Calu3 (cell line): Measurements from ENCODE around the gene TMEM238L. TPM values are rescaled to one million over a fixed set of nuclear protein-coding genes. Genes with fewer than 3 reads are reported as not detected.
"Not testable (repeated sequence)": the region's sequence is repeated elsewhere in the genome, so short reads cannot be mapped to it uniquely, and the experiment has no call there.

Source experiments
- Bru-seq: library from RNA; stranded (reverse); fragments of 400-500 nt; gene quantifications from one replicate; lab custom pipeline; 2021; lab: Mats Ljungman, UMichigan
- BruChase-seq, 2 experiments: library from RNA; stranded (reverse); fragments of 400-500 nt; gene quantifications; one replicate each; lab custom pipeline; 2021; lab: Mats Ljungman, UMichigan
- BruUV-seq: library from RNA; stranded (reverse); fragments of 400-500 nt; replicated peaks from 2 replicates; lab custom pipeline; 2021; lab: Mats Ljungman, UMichigan
- CTCF ChIA-PET: fragments of 300-600 bp; sonication (Branson Sonifier 250); formaldehyde crosslinking; loops from one replicate; lab custom pipeline; 2022; ENCODE audit warnings: antibody characterized with exemption; lab: Charles Lee
- DNase-seq: peaks from one replicate; pipeline ENCODE4 v3.0.0; 2022
- H3K27ac Mint-ChIP-seq: one replicate; pipeline ENCODE4 v1.8.0; 2022; ENCODE audit warnings: mixed read lengths; ENCODE audit not compliant: unreplicated experiment
- H3K27me3 Mint-ChIP-seq: one replicate; pipeline ENCODE4 v1.8.0; 2022; ENCODE audit warnings: mixed read lengths; ENCODE audit not compliant: unreplicated experiment
- H3K36me3 Mint-ChIP-seq: one replicate; pipeline ENCODE4 v1.8.0; 2022; ENCODE audit warnings: mild to moderate bottlenecking, moderate library complexity, mixed read lengths; ENCODE audit not compliant: insufficient read depth, unreplicated experiment
- H3K4me1 Mint-ChIP-seq: one replicate; pipeline ENCODE4 v1.8.0; 2022; ENCODE audit warnings: mild to moderate bottlenecking, low read depth, mixed read lengths; ENCODE audit not compliant: unreplicated experiment
- H3K4me3 Mint-ChIP-seq: one replicate; pipeline ENCODE4 v1.8.0; 2022; ENCODE audit warnings: mild to moderate bottlenecking, low read depth, moderate library complexity, mixed read lengths; ENCODE audit not compliant: unreplicated experiment
- H3K9me3 Mint-ChIP-seq: one replicate; pipeline ENCODE4 v1.8.0; 2022; ENCODE audit warnings: low read depth, mixed read lengths; ENCODE audit not compliant: unreplicated experiment
- intact Hi-C: fragments of 100-400 bp; cut with micrococcal nuclease; formaldehyde crosslinking; loops from one replicate; pipeline ENCODE4 v1.10.0; 2022; ENCODE audit not compliant: unreplicated experiment
- long read RNA-seq: library from polyadenylated mRNA; stranded (forward); transcript quantifications from one replicate; pipeline ENCODE4 v2.0.0, GENCODE V29; 2022
- total RNA-seq: library from RNA; stranded (reverse); gene quantifications from 2 replicates; pipeline ENCODE4 v1.2.3, GENCODE V29; 2022
- TF ChIP-seq, protein P1 (sequence below): fragments of 200-600 bp; IDR thresholded peaks from one replicate; pipeline ENCODE4 v1.8.0; 2022; ENCODE audit warnings: antibody characterized with exemption; ENCODE audit not compliant: unreplicated experiment

Gene TMEM238L, protein sequence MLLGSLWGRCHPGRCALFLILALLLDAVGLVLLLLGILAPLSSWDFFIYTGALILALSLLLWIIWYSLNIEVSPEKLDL
- total RNA-seq = not detected in 2 replicates
- not detected for Bru-seq, nascent RNA
- not detected for BruChase-seq, experiment 1, labeled RNA remaining after a 6-hour chase
- not detected for BruChase-seq, experiment 2, labeled RNA remaining after a 2-hour chase
- long read RNA-seq = 0 reads

DNA sequence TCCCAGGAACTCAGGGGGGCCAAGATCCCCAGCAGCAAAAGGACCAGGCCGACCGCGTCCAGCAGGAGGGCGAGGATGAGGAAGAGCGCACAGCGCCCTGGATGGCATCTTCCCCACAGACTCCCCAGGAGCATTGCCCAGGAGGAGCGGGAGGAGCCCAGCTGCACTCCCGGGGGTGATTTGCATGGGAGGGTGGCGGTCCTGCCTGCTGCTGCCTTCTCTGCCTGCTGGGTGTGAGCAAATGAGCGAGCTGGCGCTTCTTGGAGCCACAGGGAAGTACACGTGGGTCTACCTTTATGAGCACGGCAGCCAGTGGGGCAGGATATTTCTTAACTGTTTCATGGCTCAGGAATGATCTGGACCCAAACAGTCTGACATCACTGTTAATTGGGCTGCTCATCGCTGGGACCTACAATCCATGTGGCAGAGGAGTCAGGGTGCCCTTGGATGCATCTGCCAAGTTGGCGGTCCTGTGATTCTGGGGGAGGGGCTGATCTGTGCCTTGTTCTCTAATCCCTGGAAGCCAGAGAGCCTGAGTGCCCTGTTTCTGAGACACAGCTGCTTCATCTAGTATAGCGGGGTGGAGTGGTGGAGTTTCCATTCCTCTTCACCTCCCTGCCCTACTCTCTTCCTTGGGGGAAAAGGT is at the start of gene TMEM238L:
Gene TMEM238L (minus strand): TSS at position 270 of the 646 bp plus-strand sequence. CDS start 136 bp downstream, at position 134.
- no peaks in the 10 kb centered on the region for H3K9me3 Mint-ChIP-seq
- TF ChIP-seq, protein P1, sequence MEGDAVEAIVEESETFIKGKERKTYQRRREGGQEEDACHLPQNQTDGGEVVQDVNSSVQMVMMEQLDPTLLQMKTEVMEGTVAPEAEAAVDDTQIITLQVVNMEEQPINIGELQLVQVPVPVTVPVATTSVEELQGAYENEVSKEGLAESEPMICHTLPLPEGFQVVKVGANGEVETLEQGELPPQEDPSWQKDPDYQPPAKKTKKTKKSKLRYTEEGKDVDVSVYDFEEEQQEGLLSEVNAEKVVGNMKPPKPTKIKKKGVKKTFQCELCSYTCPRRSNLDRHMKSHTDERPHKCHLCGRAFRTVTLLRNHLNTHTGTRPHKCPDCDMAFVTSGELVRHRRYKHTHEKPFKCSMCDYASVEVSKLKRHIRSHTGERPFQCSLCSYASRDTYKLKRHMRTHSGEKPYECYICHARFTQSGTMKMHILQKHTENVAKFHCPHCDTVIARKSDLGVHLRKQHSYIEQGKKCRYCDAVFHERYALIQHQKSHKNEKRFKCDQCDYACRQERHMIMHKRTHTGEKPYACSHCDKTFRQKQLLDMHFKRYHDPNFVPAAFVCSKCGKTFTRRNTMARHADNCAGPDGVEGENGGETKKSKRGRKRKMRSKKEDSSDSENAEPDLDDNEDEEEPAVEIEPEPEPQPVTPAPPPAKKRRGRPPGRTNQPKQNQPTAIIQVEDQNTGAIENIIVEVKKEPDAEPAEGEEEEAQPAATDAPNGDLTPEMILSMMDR = no peak

DNA sequence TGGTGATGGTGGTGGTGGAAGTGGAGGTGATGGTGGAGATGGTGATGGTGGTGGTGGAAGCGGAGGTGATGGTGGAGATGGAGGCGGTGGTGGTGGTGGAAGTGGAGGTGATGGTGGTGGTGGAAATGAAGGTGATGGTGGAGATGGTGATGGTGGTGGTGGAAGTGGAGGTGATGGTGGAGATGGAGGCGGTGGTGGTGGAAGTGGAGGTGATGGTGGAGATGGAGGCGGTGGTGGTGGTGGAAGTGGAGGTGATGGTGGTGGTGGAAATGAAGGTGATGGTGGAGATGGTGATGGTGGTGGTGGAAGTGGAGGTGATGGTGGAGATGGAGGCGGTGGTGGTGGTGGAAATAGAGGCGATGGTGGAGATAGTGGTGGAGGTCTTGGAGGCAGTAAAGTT is 42.7 kb upstream of the TMEM238L start:
- H3K4me3 Mint-ChIP-seq, H3K27ac Mint-ChIP-seq, H3K9me3 Mint-ChIP-seq, BruUV-seq, H3K36me3 Mint-ChIP-seq, CTCF ChIA-PET, DNase-seq: not testable (repeated sequence)
- peaks cover 16% of the 10 kb centered on the region for H3K27me3 Mint-ChIP-seq
- H3K4me1 Mint-ChIP-seq = peaks cover 20% of the 10 kb centered on the region
- intact Hi-C loops = loop anchor here (5.0 to 10.0 kb wide), 3 partner anchors 72 to 202 kb away; no protein-coding TSS in a partner anchor

More for the DNA sequence above, at the start of gene TMEM238L:
- H3K36me3 Mint-ChIP-seq = no peaks in the 10 kb centered on the region
- peaks cover 8% of the 10 kb centered on the region for H3K4me1 Mint-ChIP-seq
- no peak for DNase-seq
- CTCF ChIA-PET = no interaction called here
- H3K27ac Mint-ChIP-seq = no peak within 1 kb of the TSS
- no peaks in the 10 kb centered on the region for H3K27me3 Mint-ChIP-seq
- BruUV-seq = no TSS peak
- no peak within 1 kb of the TSS for H3K4me3 Mint-ChIP-seq
- intact Hi-C loops = no loop called here

DNA sequence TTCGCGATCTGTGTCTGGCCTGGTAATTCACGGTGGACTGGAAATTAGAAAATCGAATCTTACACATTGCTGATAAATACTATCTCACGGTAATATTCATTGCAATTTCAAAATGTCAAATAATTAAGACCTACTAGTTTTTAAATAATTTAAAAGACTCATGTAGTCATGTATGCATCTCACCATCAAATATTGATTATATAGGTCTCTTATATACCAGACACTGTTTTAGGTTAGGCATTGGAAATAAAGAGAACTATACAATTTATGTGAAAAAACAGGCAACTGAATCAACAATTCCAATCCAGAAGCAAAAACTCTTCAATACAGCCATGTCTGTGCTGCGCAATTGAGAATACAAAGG is 41.5 kb upstream of the TMEM238L start:
- CTCF ChIA-PET = interaction anchor here (0.7 to 2.9 kb wide), 3 partner anchors 91 to 213 kb away, joined by 3 to 34 read pairs (median 4); no protein-coding TSS in a partner anchor
- Mint-ChIP-seq H3K27ac (no peak overlapping the region), H3K9me3 (no peaks in the 10 kb centered on the region), H3K36me3 (peaks cover 5% of the 10 kb centered on the region), H3K27me3 (peaks cover 16% of the 10 kb centered on the region), H3K4me1 (peaks cover 20% of the 10 kb centered on the region), H3K4me3 (peak overlapping the region; percentile 78)
- DNase-seq = no peak
- intact Hi-C loops = loop anchor here (1.0 to 10.0 kb wide), 4 partner anchors 71 to 201 kb away; no protein-coding TSS in a partner anchor
- BruUV-seq = no TSS peak
- TF ChIP-seq, protein P1 = no peak

DNA sequence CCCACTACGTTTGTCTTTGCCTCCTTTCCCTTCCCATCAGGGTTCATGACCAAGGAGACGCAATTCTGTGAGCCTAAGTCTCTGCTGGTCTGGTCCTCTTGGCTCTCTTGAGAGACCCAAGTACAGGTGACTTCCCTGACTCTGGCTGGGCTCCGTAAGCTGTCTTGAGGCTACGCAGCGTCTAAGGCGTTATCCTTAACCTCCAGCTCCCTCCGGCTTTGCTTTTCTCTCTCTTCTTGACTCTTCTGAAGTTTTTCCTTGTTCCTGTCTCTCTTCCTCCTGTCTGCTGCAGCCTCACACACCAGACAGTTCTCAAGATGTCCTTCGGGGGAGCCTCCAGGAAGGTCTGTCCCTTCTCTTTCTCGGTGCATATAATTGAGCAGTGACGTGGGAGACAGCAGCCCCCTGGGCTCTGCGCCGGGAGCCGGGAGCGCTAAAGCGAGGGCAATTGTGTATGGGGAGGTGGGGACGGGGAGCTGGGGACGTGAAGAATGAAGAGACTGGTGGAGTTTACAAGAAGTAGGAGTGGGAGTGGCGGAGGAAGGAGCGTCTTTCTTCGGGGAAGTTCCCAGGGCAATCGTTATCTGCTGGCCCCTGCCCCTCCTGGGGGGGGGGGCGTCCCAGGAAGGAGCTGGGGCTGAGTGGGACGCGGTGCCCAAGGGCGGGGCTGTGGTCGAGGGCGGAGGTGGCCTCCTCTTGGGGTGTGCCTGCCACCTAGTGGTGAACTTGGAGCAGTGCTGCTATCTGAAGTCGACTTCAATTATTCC is 40.9 kb upstream of the TMEM238L start:
- Mint-ChIP-seq H3K4me3 (peak overlapping the region; percentile 78), H3K27me3 (peaks cover 16% of the 10 kb centered on the region), H3K9me3 (no peaks in the 10 kb centered on the region), H3K36me3 (peaks cover 5% of the 10 kb centered on the region), H3K4me1 (peaks cover 20% of the 10 kb centered on the region), H3K27ac (no peak overlapping the region)
- DNase-seq = peak; percentile 69
- CTCF ChIA-PET = interaction anchor here (0.6 to 2.9 kb wide), 6 partner anchors 13 to 836 kb away, joined by 3 to 34 read pairs (median 4); no protein-coding TSS in a partner anchor
- no TSS peak for BruUV-seq
- intact Hi-C loops = loop anchor here (1.0 to 10.0 kb wide), 4 partner anchors 70 to 200 kb away; no protein-coding TSS in a partner anchor
- TF ChIP-seq, protein P1 = peak; percentile 66
